Activated T-cell treated with anti-CD3 and anti-CD28 coated beads for 1 hour (primary cell): ENCODE measurements around the gene GMEB2.
A peak's percentile ranks its signal among the peaks of the same experiment; 100 is the strongest.

Experiments used
- DNase-seq: peaks from one replicate; pipeline ENCODE4 v3.0.0-alpha.2; 2020; ENCODE audit warnings: low read depth

The GMEB2 gene

GRCh38 chr20:63558804-63559484 is 68.0 kb downstream of the GMEB2 start:
- no peak for DNase-seq

- DNase-seq = no peak
Measured at GRCh38 chr20:63557481-63557891, 69.4 kb downstream of the GMEB2 start.

GRCh38 chr20:63556873-63557478 is 69.9 kb downstream of the GMEB2 start:
- DNase-seq = no peak

- DNase-seq = no peak
Measured at GRCh38 chr20:63555661-63556381, 71.1 kb downstream of the GMEB2 start.

GRCh38 chr20:63554361-63555278 is 72.3 kb downstream of the GMEB2 start:
- DNase-seq = no peak

GRCh38 chr20:63553933-63554290 is 73.0 kb downstream of the GMEB2 start, which contains the start of gene FNDC11:
TSS of gene FNDC11 (plus strand) at chr20:63554159. CDS start at chr20:63555664, 1,505 bp downstream.
- DNase-seq = no peak

- peak; percentile 84 for DNase-seq
Measured at GRCh38 chr20:63553251-63553932, 73.5 kb downstream of the GMEB2 start.

- DNase-seq = no peak
Measured at GRCh38 chr20:63552481-63553249, 74.2 kb downstream of the GMEB2 start.

- DNase-seq = no peak
Measured at GRCh38 chr20:63551068-63551467, 75.8 kb downstream of the GMEB2 start.

- no peak for DNase-seq
Measured at GRCh38 chr20:63549679-63550282, 77.1 kb downstream of the GMEB2 start.

- DNase-seq = no peak
Measured at GRCh38 chr20:63549019-63549418, 77.9 kb downstream of the GMEB2 start.

GRCh38 chr20:63548542-63548941 is 78.4 kb downstream of the GMEB2 start:
- no peak for DNase-seq

- no peak for DNase-seq
Measured at GRCh38 chr20:63547725-63548480, 79.0 kb downstream of the GMEB2 start, which contains the start of gene SRMS. TSS of gene SRMS (minus strand) at chr20:63547749. CDS start at chr20:63547463, 286 bp downstream.

GRCh38 chr20:63546956-63547724 is 79.8 kb downstream of the GMEB2 start:
- no peak for DNase-seq

GRCh38 chr20:63546256-63546955 is 80.5 kb downstream of the GMEB2 start:
- DNase-seq = no peak

GRCh38 chr20:63545814-63546213 is 81.1 kb downstream of the GMEB2 start:
- DNase-seq = no peak

GRCh38 chr20:63544958-63545516 is 81.9 kb downstream of the GMEB2 start:
- no peak for DNase-seq
